HEK293T (cell line): ENCODE measurements around the gene PTPRCAP.

Experiments used
- HDGF ChIP-seq: fragments of 450-650 bp; IDR thresholded peaks from 2 replicates; pipeline ENCODE4 v1.6.1; 2017; ENCODE audit warnings: antibody characterized with exemption, borderline replicate concordance
- PKNOX1 ChIP-seq: fragments of 450-650 bp; IDR thresholded peaks from 2 replicates; pipeline ENCODE4 v1.6.1; 2016

- TF ChIP-seq PKNOX1 (no peak), HDGF (no peak)
Observed at GRCh38 chr11:67453816-67454732, 16.6 kb upstream of the PTPRCAP start.
